ENCODE measurements around the gene PLA2G3. TPM values are rescaled to one million over a fixed set of nuclear protein-coding genes. Genes with fewer than 3 reads are reported as not detected.
"Not testable (repeated sequence)": the region's sequence is repeated elsewhere in the genome, so short reads cannot be mapped to it uniquely, and the experiment has no call there.

PLA2G3 gene
- polyA plus RNA-seq, 1 experiment = 0.04 TPM

DNA sequence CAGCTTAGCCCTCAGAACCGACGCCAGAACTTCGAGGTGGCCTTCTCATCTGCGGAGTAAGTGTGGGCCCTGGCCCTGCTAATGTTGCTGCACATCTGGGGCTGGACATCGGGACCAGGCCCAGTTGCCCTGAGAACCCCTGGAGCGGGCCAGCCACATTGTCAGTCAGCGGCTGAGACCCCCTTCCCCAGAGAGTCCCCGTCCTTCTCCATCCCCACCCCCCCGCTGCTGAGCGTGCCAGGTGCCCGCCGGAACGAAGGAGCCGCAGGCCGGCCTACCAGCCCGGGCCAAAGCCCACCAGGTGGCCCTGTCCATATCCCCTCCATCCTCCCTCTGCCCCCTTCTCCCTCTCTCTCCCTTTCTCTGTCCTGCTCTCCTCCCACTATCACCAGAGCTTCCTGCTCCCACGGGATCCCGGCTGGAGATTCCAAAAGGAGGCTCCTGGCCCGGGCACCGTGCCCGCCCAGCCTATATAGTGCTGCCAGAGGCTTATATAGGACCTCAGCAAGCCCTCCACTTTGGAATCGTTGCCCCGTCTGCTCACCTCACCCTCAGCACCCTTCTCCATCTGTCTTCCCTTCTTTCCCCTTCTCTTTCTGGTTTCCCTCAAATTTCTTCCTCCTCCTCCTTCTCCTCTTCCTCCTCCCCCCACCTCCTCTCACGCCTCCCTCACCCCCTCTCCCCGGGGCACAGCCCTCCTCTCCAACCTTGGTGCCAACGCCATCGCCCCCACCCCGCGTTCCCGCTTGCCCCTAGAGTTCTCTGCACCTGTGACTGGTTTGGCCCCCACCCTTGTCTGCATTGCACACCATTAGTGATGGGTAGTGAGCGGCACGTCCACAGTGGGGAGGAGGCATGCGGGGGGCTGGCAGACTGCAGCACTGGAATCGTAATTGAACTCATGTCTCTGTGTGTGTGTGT, 40.2 kb downstream of the PLA2G3 start:
- DNase-seq (ENCODE audit: low read depth) = no peak
- ChIA-PET POLR2A (interaction anchor here (0.6 kb wide), 1 partner anchor 7 kb away, joined by 4 read pairs; the partner anchor contains the start of gene SELENOM), CTCF (interaction anchor here (0.8 to 1.4 kb wide), 5 partner anchors 8 to 153 kb away, joined by 3 to 6 read pairs (median 4); partner anchors contain the start of gene SELENOM)
- H3K27me3 ChIP-seq (ENCODE audit: control insufficient read depth, insufficient read depth, low read length) = no peaks in the 10 kb centered on the region
- H3K36me3 ChIP-seq (ENCODE audit: control insufficient read depth, insufficient read depth, low read length) = peaks cover 45% of the 10 kb centered on the region
- H3K4me3 ChIP-seq (ENCODE audit: low read depth, low read length) = no peak overlapping the region
- TF ChIP-seq, protein P1, sequence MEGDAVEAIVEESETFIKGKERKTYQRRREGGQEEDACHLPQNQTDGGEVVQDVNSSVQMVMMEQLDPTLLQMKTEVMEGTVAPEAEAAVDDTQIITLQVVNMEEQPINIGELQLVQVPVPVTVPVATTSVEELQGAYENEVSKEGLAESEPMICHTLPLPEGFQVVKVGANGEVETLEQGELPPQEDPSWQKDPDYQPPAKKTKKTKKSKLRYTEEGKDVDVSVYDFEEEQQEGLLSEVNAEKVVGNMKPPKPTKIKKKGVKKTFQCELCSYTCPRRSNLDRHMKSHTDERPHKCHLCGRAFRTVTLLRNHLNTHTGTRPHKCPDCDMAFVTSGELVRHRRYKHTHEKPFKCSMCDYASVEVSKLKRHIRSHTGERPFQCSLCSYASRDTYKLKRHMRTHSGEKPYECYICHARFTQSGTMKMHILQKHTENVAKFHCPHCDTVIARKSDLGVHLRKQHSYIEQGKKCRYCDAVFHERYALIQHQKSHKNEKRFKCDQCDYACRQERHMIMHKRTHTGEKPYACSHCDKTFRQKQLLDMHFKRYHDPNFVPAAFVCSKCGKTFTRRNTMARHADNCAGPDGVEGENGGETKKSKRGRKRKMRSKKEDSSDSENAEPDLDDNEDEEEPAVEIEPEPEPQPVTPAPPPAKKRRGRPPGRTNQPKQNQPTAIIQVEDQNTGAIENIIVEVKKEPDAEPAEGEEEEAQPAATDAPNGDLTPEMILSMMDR (IDR thresholded peaks at IDR 0.05; ENCODE audit: insufficient read depth, low read depth, low read length) = no peak

DNA sequence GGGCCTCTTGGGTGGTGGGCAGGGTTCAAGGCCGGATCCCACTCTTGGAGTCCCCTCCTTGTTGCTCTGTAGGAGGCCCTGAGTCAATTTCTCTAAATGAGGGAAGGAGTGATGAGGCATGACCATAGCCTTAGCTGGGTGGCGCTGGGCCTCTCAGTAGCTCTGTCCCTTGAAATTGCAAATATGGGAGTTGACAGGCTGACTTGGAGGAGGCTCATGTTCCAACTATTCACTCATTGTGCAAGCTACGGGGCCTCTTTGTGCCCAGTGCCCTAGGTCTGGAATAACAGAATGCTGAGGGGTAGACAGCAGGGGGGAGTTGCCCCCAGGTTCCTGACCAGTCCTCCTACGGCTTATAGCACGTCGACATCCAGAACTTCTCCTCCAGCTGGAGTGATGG, 40.9 kb downstream of the PLA2G3 start:
- Histone ChIP-seq H3K36me3 (ENCODE audit: control insufficient read depth, insufficient read depth, low read length) (peaks cover 42% of the 10 kb centered on the region), H3K27me3 (ENCODE audit: control insufficient read depth, insufficient read depth, low read length) (no peaks in the 10 kb centered on the region), H3K4me3 (ENCODE audit: low read depth, low read length) (no peak overlapping the region)
- DNase-seq (ENCODE audit: low read depth) = no peak
- TF ChIP-seq, protein P1 (IDR thresholded peaks at IDR 0.05; ENCODE audit: insufficient read depth, low read depth, low read length) = no peak
- CTCF ChIA-PET = interaction anchor here (0.8 to 1.4 kb wide), 5 partner anchors 8 to 153 kb away, joined by 3 to 6 read pairs (median 4); partner anchors contain the start of gene SELENOM
- POLR2A ChIA-PET = interaction anchor here (0.6 to 0.7 kb wide), 3 partner anchors 8 to 14 kb away, joined by 3 to 4 read pairs (median 4); partner anchors contain the start of gene SELENOM

DNA sequence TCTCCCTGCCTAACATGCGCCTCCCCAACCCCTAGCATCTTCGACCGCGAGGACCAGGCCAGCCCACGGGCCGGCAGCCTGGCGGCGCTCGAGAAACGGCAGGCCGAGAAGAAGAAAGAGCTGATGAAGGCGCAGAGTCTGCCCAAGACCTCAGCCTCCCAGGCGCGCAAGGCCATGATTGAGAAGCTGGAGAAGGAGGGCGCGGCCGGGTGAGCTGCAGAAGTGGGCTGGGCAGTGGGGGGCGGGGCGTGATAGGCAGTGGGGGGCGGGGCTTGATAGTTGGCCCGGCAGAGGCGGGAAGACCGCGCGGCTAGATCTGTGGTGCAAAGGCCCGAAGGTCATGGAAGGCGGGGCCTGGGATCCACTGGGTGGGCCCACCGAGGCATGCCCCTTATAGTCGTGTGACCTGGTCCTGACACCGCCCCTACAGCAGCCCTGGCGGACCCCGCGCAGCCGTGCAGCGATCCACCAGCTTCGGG, 41.6 kb downstream of the PLA2G3 start:
- H3K27me3 ChIP-seq (ENCODE audit: control insufficient read depth, insufficient read depth, low read length) = no peaks in the 10 kb centered on the region
- CTCF ChIA-PET = interaction anchor here (1.0 to 1.4 kb wide), 2 partner anchors 9 to 52 kb away, joined by 5 to 6 read pairs; partner anchors contain the start of gene SELENOM
- POLR2A ChIA-PET = interaction anchor here (0.6 to 0.9 kb wide), 3 partner anchors 9 to 13 kb away, joined by 3 to 4 read pairs (median 4); partner anchors contain the start of gene SELENOM
- no peak overlapping the region for H3K4me3 ChIP-seq (ENCODE audit: low read depth, low read length)
- H3K36me3 ChIP-seq (ENCODE audit: control insufficient read depth, insufficient read depth, low read length) = peaks cover 37% of the 10 kb centered on the region
- no peak for DNase-seq (ENCODE audit: low read depth)
- TF ChIP-seq, protein P1 (IDR thresholded peaks at IDR 0.05; ENCODE audit: insufficient read depth, low read depth, low read length) = no peak

DNA sequence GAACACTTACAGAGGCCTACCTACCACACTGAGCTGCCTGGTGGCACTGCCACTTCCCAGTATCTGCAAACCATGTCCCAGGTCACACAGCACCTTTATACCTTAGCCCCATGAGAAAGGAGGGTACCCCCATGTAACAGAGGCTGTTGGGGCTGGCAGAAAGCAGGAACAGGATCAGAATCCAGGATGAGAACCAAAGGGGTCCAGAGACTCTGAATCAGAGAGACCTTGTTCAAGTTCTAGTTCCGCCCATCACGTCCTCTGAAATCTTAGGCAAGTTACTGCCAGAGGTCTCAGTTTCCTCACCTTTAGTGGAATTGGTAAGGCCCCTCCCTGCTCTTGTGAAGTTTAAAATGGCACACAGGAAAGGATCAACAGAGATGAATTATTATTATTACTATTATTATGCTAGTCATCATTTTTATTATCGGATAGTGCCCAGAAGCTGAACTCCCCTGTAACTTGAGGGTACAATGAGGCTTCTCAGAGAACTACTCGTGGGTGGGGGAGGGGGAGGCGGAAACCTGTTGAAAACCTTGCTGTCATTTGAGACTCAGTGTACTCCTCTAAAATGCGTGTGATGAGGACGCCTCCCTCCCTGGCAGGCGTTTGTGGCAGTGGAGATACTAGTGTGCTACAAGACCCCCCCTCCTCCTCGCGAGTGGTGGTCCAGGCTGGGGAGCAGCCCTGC, 42.2 kb downstream of the PLA2G3 start:
- TF ChIP-seq, protein P1 (IDR thresholded peaks at IDR 0.05; ENCODE audit: insufficient read depth, low read depth, low read length) = no peak
- ChIA-PET CTCF (interaction anchor here (1.4 kb wide), 1 partner anchor 52 kb away, joined by 6 read pairs; no protein-coding TSS in a partner anchor), POLR2A (interaction anchor here (0.6 to 0.9 kb wide), 2 partner anchors 10 to 365 kb away, joined by 4 to 5 read pairs; partner anchors contain the start of gene SELENOM)
- no peak overlapping the region for H3K4me3 ChIP-seq (ENCODE audit: low read depth, low read length)
- H3K27me3 ChIP-seq (ENCODE audit: control insufficient read depth, insufficient read depth, low read length) = no peaks in the 10 kb centered on the region
- H3K36me3 ChIP-seq (ENCODE audit: control insufficient read depth, insufficient read depth, low read length) = peaks cover 38% of the 10 kb centered on the region
- no peak for DNase-seq (ENCODE audit: low read depth)

DNA sequence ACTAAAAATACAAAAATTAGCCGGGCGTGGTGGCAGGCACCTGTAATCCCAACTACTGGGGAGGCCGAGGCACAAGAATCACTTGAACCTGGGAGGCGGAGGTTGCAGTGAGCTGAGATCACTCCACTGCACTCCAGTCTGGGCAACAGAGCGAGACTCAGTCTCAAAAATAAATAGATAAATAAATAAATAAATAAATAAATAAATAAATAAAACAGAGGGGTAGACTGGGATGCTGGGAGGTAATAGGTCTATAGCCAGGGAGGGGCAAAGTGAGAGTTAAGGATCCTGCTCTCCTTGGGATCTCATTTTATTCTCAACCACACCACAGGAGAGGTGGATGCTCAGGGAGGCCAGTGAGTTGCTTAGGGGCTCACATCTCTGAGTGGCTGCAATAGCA, 42.8 kb downstream of the PLA2G3 start:
- peaks cover 43% of the 10 kb centered on the region for H3K36me3 ChIP-seq (ENCODE audit: control insufficient read depth, insufficient read depth, low read length)
- H3K4me3 ChIP-seq (ENCODE audit: low read depth, low read length); DNase-seq (ENCODE audit: low read depth); H3K27me3 ChIP-seq (ENCODE audit: control insufficient read depth, insufficient read depth, low read length): not testable (repeated sequence)
- ChIA-PET CTCF (interaction anchor here (1.2 kb wide), 1 partner anchor 23 kb away, joined by 3 read pairs; no protein-coding TSS in a partner anchor), POLR2A (interaction anchor here (0.6 kb wide), 1 partner anchor 364 kb away, joined by 5 read pairs; no protein-coding TSS in a partner anchor)

Measured in BJ (cell line).